CD4-positive, alpha-beta T cell treated with Interleukin-17A for 1 hour (primary cell): Measurements from ENCODE around the gene RNLS.

Experiments used
- DNase-seq: peaks from one replicate; pipeline ENCODE4 v3.0.0-alpha.2; 2020

The RNLS gene

DNA sequence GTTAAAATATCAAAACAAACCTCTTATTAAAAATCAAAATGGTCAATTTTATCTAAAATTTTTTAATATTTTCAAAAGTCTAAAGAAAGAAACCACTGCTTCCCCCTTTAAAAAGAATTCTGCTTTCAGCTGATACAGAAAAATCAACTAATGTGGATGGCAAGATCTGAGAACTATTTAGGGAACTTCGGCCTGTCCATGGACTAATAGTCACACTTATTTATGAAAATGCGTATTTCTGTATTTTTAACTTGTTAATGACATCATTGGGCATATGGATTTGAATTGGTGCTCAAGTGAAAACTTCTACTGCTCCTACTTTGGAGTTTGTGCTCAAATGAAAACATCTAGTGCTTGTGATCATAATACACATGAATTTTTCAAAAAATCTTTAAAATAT lies 31.9 kb downstream of the RNLS start:
- no peak for DNase-seq

DNA sequence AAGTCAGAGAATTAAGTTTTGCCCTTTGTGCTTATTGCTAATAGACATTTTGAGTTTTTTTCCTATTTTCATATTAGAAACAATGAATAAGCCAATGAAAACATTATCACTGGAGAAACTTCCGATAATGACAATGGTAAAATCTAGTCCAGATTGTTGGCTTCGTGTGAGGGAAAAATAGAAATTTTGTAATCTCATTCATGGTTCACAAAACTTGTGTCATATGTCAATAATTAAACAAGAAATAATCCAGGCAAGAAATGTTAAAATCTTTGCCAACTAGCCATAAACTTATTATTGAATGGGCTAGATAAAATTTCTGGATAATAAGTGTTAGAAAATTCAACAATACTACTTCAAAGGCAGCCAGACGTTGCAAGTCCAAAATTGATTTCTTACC lies 36.6 kb downstream of the RNLS start:
- DNase-seq, result no peak

DNA sequence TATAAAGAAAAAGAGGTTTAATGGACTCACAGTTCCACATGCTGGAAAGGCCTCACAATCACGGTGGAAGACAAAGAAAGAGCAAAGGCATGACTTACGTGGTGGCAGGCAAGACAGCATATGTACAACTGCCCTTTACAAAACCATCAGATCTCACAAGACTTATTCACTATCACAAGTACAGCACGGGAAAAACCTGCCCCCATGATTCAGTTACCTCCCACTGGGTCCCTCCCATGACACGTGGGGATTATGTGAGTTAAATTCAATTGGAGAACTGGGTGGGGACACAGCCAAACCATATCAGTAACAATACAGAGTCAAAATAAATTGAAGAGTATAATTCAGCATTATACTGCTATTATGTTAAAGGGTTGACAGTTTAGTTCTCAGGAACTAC lies 37.8 kb downstream of the RNLS start:
- DNase-seq, result no peak

- DNase-seq, result no peak
These were observed 38.8 kb downstream of the RNLS start for GRCh38 chr10:88544140-88544870.

DNA sequence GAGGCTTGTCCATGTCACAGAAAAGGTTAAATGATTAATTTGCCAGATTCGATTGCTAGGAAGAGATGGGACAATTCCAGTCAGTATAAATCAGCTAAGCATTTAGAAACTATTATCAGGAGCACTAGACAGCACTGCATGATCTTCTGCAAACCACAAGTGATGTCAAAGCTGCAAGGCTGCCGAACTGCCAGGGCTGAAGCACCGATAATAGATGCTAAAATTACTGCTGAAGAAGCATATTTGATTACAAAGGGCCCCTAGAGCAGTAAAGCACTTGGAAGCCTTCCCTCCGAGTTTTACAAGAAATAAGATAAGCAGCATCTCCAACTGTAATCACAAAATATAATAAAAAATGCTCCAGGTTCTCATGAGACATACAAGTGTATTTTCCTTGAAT lies 40.6 kb downstream of the RNLS start:
- no peak for DNase-seq

- DNase-seq, result no peak
These were observed 41.9 kb downstream of the RNLS start for GRCh38 chr10:88541116-88541626.

GRCh38 chr10:88540351-88540750 lies 42.8 kb downstream of the RNLS start:
- DNase-seq, result no peak

DNA sequence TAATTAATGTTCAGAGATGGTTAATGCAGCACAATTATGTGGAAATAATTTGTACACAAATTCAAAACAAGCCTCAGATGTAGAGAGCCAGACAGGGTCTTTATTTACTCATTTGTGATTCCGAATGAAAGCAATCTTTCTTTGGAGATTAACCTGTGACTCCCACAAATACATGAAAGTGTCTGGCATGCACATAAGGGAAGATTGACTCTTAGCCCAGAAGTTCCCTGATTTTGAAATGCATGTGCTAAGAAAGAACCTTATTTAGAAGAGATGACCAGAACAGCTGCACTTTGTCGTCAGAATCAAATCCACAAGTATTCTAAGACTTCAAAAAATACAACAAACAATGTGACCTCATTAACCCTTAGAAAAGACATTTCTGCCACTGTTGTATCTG lies 45.1 kb downstream of the RNLS start:
- DNase-seq, result no peak

DNA sequence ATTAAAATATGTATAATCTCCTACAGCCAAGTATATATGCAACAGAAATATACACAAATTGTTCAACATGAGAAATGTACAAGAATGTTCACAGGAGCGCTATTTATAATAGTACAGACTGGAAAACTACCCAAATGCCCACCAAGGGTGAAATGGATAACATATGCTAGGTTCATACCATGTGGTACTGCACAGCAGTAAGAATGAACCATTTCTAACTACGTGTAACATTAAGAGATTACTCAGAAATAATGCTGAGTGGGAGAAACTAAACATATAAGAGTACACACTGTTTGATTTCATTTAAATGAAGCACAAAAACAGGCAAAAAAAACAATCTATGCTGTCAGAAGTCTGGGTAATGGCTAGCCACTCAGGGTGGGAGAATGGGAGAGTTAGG lies 45.8 kb downstream of the RNLS start:
- no peak for DNase-seq

GRCh38 chr10:88536437-88536836 lies 46.7 kb downstream of the RNLS start:
- DNase-seq, result no peak

GRCh38 chr10:88534072-88534665 lies 48.9 kb downstream of the RNLS start:
- no peak for DNase-seq

DNA sequence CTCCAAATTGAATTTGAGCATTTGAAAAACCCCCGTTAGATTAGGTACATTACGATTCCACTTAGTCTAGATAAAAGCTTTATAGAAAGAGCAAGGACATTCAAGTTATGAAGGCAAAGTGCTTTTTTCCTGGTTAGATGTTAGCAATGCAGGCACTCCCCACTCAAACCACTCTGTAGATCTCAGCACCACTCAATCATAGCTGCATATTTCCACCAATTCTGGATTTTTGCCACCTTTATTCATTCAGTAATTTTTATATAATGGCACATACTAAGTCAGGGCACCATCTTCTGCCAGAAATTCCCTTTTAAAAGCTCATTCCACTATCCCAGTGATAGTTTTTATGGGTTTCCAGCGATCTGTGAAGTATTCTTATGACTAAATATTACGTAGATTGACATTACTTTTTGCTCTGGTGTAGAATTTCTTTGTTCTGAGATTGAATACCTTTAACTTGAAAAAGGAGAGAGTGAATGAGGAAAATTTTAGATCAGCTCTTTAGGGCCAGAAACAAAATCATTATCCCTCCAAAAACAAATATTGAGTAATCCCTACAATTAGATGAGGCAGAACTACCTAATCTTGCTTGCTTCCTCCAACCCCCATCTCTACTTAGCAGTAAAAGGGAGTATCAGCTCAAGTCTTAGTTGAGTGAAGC lies 51.6 kb downstream of the RNLS start:
- DNase-seq, result no peak

DNA sequence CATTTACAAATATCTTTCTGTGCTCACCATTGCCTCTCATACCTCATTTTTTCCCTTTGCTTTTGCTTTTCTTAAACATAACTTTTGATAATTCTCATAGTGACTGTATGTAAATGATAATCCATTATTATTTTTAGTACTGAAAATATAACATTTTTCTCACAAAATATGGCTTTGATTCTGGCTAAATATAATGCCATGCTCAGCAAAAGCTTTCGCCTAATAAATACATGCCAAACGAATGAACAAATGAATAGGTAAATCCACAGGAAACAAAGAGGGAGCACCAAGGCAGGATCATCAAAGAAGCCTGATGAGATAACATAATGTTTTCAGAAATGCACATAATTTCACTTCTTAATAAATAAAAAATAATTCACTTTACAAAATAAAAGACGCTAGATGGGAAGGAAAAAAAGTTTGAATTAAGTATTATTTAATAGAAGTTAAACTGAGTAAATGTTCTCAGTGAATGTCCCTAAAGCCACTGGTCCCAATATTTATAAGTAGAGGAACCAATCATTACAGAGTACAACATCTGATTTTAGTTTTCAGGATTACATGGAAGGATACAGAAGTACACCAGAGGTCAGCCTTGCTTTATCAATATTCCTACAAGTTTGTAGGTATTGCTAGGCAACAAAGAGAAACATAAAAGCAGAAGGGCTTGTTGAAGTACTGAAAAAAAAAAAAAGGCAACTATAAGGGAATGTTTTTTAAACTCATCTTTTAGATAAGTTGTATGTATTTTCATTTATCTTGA lies 52.3 kb downstream of the RNLS start:
- no peak for DNase-seq

- no peak for DNase-seq
These were observed 53.0 kb downstream of the RNLS start for GRCh38 chr10:88530093-88530492.

GRCh38 chr10:88528806-88529570 lies 54.1 kb downstream of the RNLS start:
- DNase-seq, result no peak

GRCh38 chr10:88528201-88528600 lies 54.9 kb downstream of the RNLS start:
- no peak for DNase-seq

- no peak for DNase-seq
These were observed 55.9 kb downstream of the RNLS start for GRCh38 chr10:88527245-88527644.

GRCh38 chr10:88526501-88527105 lies 56.5 kb downstream of the RNLS start:
- DNase-seq, result no peak

- no peak for DNase-seq
These were observed 57.6 kb downstream of the RNLS start for GRCh38 chr10:88525371-88526069.

- no peak for DNase-seq
These were observed 59.2 kb downstream of the RNLS start for GRCh38 chr10:88523739-88524400.

- DNase-seq, result no peak
These were observed 60.4 kb downstream of the RNLS start for GRCh38 chr10:88522715-88523114.
